Measurements from ENCODE around the gene MRPS27.

MRPS27 gene

DNA sequence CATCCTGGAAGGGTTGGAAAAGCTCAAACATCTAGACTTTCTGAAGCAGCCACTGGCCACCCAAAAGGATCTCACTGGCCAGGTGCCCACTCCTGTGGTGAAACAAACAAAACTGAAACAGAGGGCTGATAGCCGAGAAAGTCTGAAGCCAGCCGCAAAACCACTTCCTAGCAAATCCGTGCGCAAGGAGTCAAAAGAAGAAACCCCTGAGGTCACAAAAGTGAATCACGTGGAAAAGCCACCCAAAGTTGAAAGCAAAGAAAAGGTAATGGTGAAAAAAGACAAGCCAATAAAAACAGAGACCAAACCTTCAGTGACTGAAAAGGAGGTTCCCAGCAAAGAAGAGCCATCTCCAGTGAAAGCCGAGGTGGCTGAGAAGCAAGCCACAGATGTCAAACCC lies 125.2 kb downstream of the MRPS27 start:
- ATAC-seq (ENCODE audit: low read depth), result peak; percentile 84

DNA sequence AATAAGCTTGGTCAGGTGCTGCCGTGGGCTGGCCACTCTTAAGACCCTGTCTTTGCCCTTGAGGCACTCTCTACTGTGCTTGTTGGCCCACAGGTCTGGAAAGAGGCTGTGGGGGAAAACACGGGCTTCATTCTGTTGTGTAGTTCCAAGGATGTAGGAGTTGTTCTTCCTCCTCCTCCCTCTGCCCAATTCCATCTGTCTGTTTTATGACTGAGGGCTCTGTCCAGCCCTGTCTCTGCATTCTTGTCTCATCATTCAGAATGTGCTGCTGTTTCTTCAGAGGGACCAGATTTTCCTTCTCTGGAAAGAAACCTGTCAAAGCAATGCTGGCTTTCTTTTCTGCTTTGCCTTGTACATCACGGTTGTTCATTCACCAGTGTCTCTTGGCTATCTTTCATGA lies 128.6 kb downstream of the MRPS27 start:
- Mint-ChIP-seq H3K36me3 (peaks cover 5% of the 10 kb centered on the region), H3K27ac (no peak overlapping the region), H3K27me3 (peaks cover 12% of the 10 kb centered on the region), H3K4me3 (no peak overlapping the region), H3K9me3 (peaks cover 4% of the 10 kb centered on the region), H3K4me1 (peaks cover 14% of the 10 kb centered on the region)
- DNase-seq (ENCODE audit: low spot score in 2 of 2) (no peak), ATAC-seq (ENCODE audit: low read depth) (no peak)

More for the DNA sequence above, 125.2 kb downstream of the MRPS27 start:
- peak overlapping the region; percentile 58 for H3K4me3 Mint-ChIP-seq
- H3K9me3 Mint-ChIP-seq, result peaks cover 4% of the 10 kb centered on the region
- DNase-seq (ENCODE audit: low spot score in 2 of 2), result peak in 1 of 2 donors; percentile 11
- H3K36me3 Mint-ChIP-seq, result peaks cover 5% of the 10 kb centered on the region
- peaks cover 18% of the 10 kb centered on the region for H3K27me3 Mint-ChIP-seq
- peaks cover 14% of the 10 kb centered on the region for H3K4me1 Mint-ChIP-seq
- H3K27ac Mint-ChIP-seq, result peak overlapping the region; percentile 80

DNA sequence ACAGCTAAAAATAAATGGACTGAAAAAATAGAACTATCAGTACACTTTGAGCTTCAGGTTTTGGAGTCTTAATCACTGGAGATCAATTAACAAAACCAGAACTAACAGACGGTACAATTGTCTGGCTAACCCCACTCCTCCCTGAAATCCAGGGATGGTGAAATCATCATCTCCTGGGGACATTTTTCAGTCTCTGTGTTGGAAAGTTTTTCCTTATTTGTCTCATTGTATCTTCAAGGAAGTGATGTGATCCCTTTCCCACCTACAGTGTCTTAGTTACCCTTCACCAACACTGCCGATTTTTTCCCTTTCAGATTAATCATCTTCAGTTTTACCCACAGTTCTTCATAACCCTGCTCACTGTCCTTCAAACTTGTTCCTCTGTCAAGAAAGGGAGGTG lies 130.9 kb downstream of the MRPS27 start:
- H3K9me3 Mint-ChIP-seq, result no peaks in the 10 kb centered on the region
- no peak for ATAC-seq (ENCODE audit: low read depth)
- no peaks in the 10 kb centered on the region for H3K4me1 Mint-ChIP-seq
- H3K4me3 Mint-ChIP-seq, result no peak overlapping the region
- DNase-seq (ENCODE audit: low spot score in 2 of 2), result no peak
- no peaks in the 10 kb centered on the region for H3K36me3 Mint-ChIP-seq
- H3K27me3 Mint-ChIP-seq, result peaks cover 2% of the 10 kb centered on the region
- H3K27ac Mint-ChIP-seq, result no peak overlapping the region

DNA sequence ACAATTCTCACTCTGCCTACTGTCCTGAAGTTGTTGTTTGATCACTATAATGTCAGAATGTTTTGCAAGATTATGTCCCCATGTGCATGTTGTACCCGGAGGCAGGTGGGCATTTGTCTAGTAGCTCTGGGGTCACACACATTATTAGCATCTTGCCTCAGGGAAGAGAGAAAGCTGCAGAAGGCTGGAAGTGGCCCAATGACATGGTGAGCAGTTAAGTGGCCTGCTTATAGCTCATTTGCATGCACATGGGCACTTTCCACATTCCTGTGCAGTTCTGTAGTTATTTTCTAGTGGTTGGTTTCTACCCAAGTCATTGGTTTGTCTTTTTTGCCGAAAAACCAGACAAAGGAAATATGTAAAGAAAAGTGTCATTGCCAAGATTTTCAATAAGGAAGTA lies 131.9 kb downstream of the MRPS27 start:
- no peak for ATAC-seq (ENCODE audit: low read depth)
- peaks cover 5% of the 10 kb centered on the region for H3K27me3 Mint-ChIP-seq
- DNase-seq (ENCODE audit: low spot score in 2 of 2), result no peak
- H3K27ac Mint-ChIP-seq, result no peak overlapping the region
- H3K36me3 Mint-ChIP-seq, result no peaks in the 10 kb centered on the region
- no peak overlapping the region for H3K4me3 Mint-ChIP-seq
- H3K4me1 Mint-ChIP-seq, result no peaks in the 10 kb centered on the region
- no peaks in the 10 kb centered on the region for H3K9me3 Mint-ChIP-seq

DNA sequence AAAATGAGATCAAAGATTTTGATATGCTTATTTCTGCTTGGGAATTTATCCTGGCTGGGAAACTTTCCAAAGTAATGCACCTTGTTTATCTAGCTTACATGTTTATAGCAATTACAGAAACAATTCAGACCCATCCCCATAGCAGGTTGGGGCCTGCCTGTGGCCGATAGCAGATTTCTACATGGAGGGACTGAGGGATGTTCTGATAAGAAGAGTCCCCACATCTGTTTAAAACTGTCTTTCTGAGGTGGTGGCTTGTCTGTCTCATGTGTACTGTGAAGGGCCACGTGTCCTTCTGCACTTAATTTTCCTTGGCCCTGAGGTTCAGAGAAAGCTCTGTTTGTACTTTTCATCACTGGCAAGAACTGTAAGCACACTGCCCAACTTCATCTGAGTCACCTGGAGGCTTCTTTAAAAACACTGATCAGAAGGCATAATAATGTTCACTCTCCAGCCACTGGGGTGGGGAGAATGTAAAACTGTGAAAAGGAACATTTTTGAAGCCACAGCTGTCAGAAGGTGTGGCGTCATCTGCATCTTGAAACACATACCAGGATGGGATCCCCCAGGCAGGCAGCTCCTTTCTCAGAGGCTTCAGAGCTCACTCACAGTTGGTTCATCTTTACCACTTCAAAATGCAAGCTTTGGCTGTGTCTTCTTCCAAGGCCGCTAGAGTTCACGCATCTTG lies 132.5 kb downstream of the MRPS27 start:
- peaks cover 6% of the 10 kb centered on the region for H3K27me3 Mint-ChIP-seq
- no peaks in the 10 kb centered on the region for H3K4me1 Mint-ChIP-seq
- H3K9me3 Mint-ChIP-seq, result no peaks in the 10 kb centered on the region
- ATAC-seq (ENCODE audit: low read depth), result no peak
- no peak for DNase-seq (ENCODE audit: low spot score in 2 of 2)
- H3K4me3 Mint-ChIP-seq, result no peak overlapping the region
- no peaks in the 10 kb centered on the region for H3K36me3 Mint-ChIP-seq
- H3K27ac Mint-ChIP-seq, result no peak overlapping the region

DNA sequence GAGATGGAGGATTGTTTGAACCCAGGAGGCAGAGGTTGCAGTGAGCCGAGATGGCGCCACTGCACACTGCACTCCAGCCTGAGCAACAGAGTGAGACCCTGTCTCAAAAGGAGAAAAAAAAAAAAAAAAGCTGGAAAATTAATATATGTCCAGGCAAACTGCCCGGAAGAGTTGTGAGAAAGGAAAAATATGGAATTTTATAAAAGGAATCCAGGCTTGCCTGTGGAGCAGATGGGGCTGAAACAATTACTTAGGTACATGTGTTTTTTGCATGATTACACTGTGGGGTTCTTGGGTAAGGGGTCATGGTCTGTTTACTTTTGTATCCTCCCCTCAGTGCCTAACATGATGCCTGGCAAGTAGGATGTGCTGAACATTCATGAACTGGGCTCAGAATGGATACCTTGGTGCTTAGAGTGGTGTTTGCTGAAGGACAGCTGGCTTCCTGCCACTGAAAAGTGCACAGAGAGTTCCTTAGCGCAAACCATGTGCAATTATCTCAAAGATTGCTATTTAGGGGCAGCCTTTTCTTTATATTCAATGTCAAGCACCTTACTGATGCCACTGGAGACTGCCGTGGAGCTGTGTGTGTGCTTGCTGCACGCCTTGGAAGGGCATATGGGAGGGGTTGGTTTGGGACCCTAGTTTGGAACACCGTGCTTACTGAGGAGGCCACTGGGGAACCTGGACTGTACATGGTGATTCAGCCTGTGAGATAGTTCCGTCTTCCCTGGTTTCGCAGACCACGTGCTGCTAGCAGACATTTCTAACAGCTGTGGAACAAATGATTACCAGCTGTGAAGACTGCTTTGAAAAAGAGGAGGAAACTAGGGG lies 134.3 kb downstream of the MRPS27 start:
- peaks cover 10% of the 10 kb centered on the region for H3K27me3 Mint-ChIP-seq
- DNase-seq (ENCODE audit: low spot score in 2 of 2), result no peak
- H3K9me3 Mint-ChIP-seq, result no peaks in the 10 kb centered on the region
- ATAC-seq (ENCODE audit: low read depth), result no peak
- H3K4me3 Mint-ChIP-seq, result no peak overlapping the region
- H3K4me1 Mint-ChIP-seq, result no peaks in the 10 kb centered on the region
- no peak overlapping the region for H3K27ac Mint-ChIP-seq
- H3K36me3 Mint-ChIP-seq, result no peaks in the 10 kb centered on the region

DNA sequence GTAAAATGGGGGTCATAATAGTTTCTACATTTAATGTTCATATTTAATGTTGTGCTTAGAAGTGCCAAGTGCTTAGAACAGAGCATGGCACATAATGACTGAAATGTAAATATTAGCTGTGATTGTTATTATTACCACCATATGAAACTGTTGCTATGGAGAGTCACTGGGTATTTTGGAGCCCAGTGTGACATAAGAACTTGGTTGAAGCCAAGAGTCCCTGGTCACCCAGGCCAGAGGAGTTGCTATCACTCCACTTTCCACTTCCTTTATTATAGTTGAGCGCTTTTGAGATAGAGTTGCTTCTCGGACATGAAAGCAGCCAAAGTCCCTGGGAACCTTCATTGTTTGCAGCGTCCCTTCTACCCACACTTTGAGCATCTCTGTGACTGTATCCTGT lies 135.6 kb downstream of the MRPS27 start:
- Mint-ChIP-seq H3K27ac (no peak overlapping the region), H3K36me3 (no peaks in the 10 kb centered on the region), H3K4me3 (no peak overlapping the region), H3K9me3 (no peaks in the 10 kb centered on the region), H3K27me3 (peaks cover 11% of the 10 kb centered on the region), H3K4me1 (no peaks in the 10 kb centered on the region)
- ATAC-seq (ENCODE audit: low read depth), result no peak
- DNase-seq (ENCODE audit: low spot score in 2 of 2), result no peak

DNA sequence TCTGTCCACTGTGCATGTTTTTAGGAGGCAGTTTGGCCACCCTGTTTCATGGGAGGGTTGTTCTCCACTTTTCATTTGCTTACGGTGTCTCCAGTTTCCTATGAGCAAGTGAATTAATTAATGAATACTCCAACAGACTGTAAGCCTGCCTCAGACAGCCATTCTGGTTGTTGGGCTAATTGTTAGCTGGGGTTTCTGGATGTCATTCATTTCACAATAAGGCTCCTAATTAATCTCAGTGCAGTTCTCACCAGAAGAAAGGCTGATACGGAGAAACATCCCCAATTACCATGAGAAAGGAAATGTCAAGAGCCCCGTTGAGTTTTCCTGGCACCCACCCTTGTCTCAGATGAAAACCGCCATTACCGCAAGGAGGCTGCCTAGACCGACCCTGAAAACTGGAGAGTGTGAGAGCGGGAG lies 136.9 kb downstream of the MRPS27 start:
- no peak overlapping the region for H3K27ac Mint-ChIP-seq
- ATAC-seq (ENCODE audit: low read depth) (no peak), DNase-seq (ENCODE audit: low spot score in 2 of 2) (no peak)
- H3K36me3 Mint-ChIP-seq, result no peaks in the 10 kb centered on the region
- H3K27me3 Mint-ChIP-seq, result peaks cover 11% of the 10 kb centered on the region
- H3K4me3 Mint-ChIP-seq, result no peak overlapping the region
- no peaks in the 10 kb centered on the region for H3K9me3 Mint-ChIP-seq
- no peaks in the 10 kb centered on the region for H3K4me1 Mint-ChIP-seq

DNA sequence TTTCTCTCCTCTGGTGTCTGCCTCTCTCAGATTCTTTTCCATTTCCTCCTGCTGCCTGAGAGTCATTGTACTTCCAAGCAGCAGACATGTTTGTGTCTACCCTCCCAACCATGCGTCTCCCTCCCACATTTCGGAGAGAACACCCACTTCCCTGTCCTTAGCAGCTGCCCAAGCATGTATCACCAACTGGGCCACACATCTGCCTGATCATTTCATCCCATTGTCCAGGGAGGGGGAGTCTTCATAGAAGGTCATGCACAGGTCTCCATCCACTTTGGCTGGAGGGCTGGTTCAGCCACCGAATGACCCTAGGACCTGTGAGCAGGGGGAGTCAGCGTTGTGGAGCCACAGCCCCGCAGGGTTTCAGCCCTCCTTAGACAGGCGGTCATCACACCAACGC lies 137.4 kb downstream of the MRPS27 start:
- no peaks in the 10 kb centered on the region for H3K36me3 Mint-ChIP-seq
- no peaks in the 10 kb centered on the region for H3K4me1 Mint-ChIP-seq
- no peak overlapping the region for H3K4me3 Mint-ChIP-seq
- ATAC-seq (ENCODE audit: low read depth), result no peak
- DNase-seq (ENCODE audit: low spot score in 2 of 2), result no peak
- no peak overlapping the region for H3K27ac Mint-ChIP-seq
- peaks cover 11% of the 10 kb centered on the region for H3K27me3 Mint-ChIP-seq
- H3K9me3 Mint-ChIP-seq, result no peaks in the 10 kb centered on the region

DNA sequence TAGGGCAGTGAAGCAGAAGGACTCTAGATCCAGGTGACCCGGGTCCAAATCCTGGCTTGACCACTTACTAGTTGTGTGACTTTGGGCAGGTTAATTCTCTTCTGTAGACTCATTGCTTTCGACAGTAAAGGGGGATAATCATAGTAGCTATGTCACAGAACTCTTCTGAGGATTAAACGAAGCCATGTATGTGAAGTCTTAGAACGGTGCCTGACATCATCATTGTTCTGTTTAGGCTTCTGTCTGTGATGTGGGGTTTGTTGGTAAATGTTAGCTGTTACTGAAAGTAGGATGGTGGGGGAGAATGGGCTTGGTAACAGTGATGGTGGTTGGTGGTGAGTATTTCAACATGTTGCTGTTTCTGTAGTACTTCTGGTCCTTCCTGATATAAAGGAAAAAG lies 139.1 kb downstream of the MRPS27 start:
- no peaks in the 10 kb centered on the region for H3K36me3 Mint-ChIP-seq
- ATAC-seq (ENCODE audit: low read depth) (no peak), DNase-seq (ENCODE audit: low spot score in 2 of 2) (no peak)
- peaks cover 11% of the 10 kb centered on the region for H3K27me3 Mint-ChIP-seq
- no peak overlapping the region for H3K27ac Mint-ChIP-seq
- no peaks in the 10 kb centered on the region for H3K9me3 Mint-ChIP-seq
- no peaks in the 10 kb centered on the region for H3K4me1 Mint-ChIP-seq
- no peak overlapping the region for H3K4me3 Mint-ChIP-seq

DNA sequence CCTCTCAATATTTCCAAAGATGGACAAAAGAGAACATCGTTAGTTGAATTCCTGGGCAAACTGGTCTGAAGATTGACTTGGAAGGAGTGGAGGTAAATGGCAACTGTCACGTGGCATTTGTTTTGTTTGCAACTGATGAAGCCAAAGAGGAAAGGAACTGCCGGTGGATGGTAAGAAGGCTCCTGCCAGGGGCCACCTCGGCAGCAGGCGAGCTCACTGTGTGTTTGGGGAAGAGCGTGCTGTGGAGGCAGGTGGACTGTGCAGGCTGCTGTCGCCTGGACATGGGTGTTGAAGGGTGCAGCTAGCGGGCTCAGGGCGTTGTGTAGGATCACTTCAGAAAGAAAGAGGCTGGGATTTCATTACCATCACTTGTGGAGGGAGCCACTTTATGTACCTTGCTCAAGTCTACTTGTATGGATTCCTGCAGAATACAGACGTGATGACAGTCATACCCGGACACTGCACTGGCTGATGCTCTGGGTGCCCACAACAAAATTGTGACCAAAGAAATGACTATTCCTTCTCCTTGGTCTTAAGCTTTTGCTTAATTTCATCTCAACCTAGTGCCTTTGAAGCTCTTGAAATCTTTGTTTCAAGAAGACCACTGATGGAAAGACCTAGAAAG lies 140.1 kb downstream of the MRPS27 start:
- H3K4me1 Mint-ChIP-seq, result no peaks in the 10 kb centered on the region
- no peak overlapping the region for H3K4me3 Mint-ChIP-seq
- no peak overlapping the region for H3K27ac Mint-ChIP-seq
- no peak for DNase-seq (ENCODE audit: low spot score in 2 of 2)
- no peaks in the 10 kb centered on the region for H3K36me3 Mint-ChIP-seq
- H3K9me3 Mint-ChIP-seq, result no peaks in the 10 kb centered on the region
- no peak for ATAC-seq (ENCODE audit: low read depth)
- peaks cover 12% of the 10 kb centered on the region for H3K27me3 Mint-ChIP-seq

DNA sequence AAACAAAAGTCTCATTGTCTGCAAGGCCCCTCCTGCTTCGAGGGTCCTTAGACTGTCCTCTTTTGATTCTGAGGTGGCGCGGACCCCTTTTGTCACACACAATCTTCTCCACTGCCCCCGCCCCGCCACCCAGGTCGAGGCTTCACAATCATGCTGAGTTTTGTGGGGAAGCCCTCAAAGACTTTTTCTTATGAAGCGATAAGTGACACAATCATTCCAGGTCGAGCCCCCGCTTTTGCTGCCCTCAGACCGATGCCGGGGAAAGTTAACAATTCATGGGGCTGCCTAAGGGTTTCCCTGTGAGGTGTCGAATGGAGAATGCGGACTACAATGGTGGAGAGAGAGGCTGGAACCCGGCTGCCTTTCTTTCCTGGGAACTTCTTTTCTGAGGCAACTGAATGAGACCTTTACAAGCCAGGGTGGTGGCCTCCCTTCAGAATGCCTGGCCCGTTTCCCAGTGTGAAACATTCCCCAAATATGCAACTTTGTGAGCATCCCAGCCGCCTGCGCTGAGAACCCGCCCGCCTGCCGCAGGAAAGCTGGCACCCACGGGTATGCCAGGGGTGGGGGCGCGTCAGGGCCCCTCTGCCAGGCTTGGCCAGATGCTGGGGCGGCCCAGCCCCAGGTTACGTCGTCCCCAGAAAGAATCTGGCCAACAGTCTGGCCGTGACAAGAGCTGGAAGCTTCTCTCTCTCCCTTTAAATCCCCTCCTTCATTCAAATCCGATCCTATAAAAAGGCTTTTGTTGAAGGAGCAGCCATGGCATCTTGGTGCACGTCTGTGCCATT lies 140.8 kb downstream of the MRPS27 start:
- Mint-ChIP-seq H3K27me3 (peaks cover 13% of the 10 kb centered on the region), H3K36me3 (no peaks in the 10 kb centered on the region), H3K4me3 (no peak overlapping the region), H3K9me3 (no peaks in the 10 kb centered on the region), H3K4me1 (no peaks in the 10 kb centered on the region), H3K27ac (no peak overlapping the region)
- ATAC-seq (ENCODE audit: low read depth), result no peak
- DNase-seq (ENCODE audit: low spot score in 2 of 2), result no peak

DNA sequence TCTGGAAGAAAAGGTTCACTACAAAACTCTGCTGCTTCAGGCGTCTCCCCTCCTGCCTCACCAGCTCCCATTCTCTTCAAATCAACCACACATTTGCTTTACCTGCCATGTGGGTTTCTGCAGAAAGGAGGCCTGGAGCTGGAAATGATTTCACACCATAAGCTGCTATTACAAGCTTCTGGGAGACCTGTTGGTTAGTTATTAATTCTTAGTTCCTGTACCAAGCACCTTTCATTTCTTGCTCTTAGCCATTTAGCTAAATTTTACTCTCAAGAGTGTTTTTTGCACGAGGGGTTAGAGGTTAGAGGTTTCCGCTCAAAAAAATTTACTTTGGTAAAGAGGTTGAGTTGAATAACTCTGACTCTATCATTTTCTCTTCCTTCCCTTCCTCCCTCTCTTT lies 142.5 kb downstream of the MRPS27 start:
- Mint-ChIP-seq H3K36me3 (no peaks in the 10 kb centered on the region), H3K4me3 (no peak overlapping the region), H3K27ac (no peak overlapping the region), H3K27me3 (peaks cover 8% of the 10 kb centered on the region), H3K9me3 (no peaks in the 10 kb centered on the region), H3K4me1 (no peaks in the 10 kb centered on the region)
- ATAC-seq (ENCODE audit: low read depth) (no peak), DNase-seq (ENCODE audit: low spot score in 2 of 2) (no peak)

DNA sequence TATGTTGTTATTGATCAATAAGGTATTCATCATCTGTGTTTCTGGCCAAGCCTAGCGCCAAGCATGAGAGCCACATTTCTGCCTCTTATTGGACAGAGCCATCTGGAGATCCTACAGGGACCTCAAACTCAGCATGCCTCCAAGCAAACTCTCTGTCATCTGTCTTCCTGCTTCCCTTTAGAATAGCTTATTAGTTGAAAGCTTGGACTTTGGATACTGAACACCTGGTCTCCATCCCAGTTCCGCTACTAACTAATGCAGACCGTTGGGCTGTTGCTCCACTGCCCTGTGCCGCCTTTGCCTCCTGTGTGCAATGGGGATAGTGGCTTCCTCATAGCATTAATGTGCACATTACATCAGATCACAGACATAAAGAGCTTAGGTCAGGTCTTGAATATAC lies 147.3 kb downstream of the MRPS27 start:
- ATAC-seq (ENCODE audit: low read depth) (no peak), DNase-seq (ENCODE audit: low spot score in 2 of 2) (no peak)
- H3K36me3 Mint-ChIP-seq, result no peaks in the 10 kb centered on the region
- H3K27me3 Mint-ChIP-seq, result peaks cover 4% of the 10 kb centered on the region
- H3K9me3 Mint-ChIP-seq, result no peaks in the 10 kb centered on the region
- H3K4me3 Mint-ChIP-seq, result no peak overlapping the region
- no peaks in the 10 kb centered on the region for H3K4me1 Mint-ChIP-seq
- H3K27ac Mint-ChIP-seq, result peak overlapping the region; percentile 18

Measured in memory B cell (primary cell).